GM18951 (cell line): Measurements from ENCODE around the gene CNPY3.
"Not testable (repeated sequence)": the region's sequence is repeated elsewhere in the genome, so short reads cannot be mapped to it uniquely, and the experiment has no call there.

Experiments
- POLR2A ChIP-seq: IDR thresholded peaks from 4 replicates; pipeline ENCODE4 v1.6.1; 2011; ENCODE audit warnings: mild to moderate bottlenecking; ENCODE audit not compliant: insufficient read length, insufficient read depth; ENCODE audit errors: extremely low read depth
- in situ Hi-C: fragments of 300-500 bp; cut with MboI; formaldehyde crosslinking; loops from one replicate; pipeline ENCODE4 v1.12.0; 2022; ENCODE audit warnings: low sequenced_read_pairs, mixed read lengths, inconsistent platforms; ENCODE audit not compliant: unreplicated experiment

CNPY3 gene

GRCh38 chr6:42928986-42929820 is at the start of gene CNPY3:
TSS of gene CNPY3 (plus strand) at chr6:42929480. CDS start at chr6:42929571, 91 bp downstream.
- in situ Hi-C loops = no loop called here

DNA sequence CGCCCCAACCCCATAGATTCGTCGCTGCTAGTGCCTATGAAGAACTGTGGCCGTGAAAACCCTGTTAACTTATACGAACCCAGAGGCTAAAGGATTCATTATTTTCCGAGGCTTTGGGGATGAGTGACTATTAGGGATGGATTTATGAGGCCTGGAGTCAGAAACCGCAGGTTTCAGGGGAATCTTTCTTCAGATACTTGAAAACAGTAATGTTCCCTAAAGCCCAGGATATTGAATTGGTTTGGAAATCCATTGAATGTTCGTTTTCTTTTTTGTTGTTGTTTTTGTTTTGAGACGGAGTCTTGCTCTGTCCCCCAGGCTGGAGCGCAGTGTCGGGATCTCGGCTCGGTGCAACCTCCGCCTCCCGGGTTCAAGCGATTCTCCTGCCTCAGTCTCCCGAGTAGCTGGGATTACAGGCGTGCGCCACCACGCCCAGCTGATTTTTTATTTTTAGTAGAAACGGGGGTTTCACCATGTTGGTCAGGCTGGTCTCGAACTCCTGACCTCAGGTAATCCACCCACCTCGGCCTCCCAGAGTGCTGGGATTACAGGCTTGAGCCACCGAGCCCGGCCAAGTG is 49.0 kb upstream of the CNPY3 start:
- in situ Hi-C loops = not testable (repeated sequence)

More at GRCh38 chr6:42928986-42929820, at the start of gene CNPY3:
- TF ChIP-seq POLR2A = peak; percentile 72

GRCh38 chr6:42880871-42881270 is 48.4 kb upstream of the CNPY3 start:
- in situ Hi-C loops = not testable (repeated sequence)

DNA sequence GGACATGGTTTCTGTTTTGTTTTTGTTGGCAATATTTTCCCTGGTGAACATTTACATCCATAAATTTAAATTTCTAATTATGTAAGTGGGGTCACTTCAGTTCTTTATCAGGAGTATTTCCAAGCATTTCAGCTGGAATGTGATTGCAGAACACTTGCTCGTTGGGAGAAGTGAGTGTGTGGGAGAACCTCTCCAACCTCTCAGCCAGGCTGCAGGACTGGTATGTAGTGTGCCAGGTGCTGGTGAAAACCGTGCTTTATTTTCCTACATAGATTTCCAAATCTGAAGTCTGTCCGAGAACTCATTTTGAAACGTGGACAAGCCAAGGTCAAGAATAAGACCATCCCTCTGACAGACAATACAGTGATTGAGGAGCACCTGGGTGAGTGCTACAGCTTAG is 43.6 kb upstream of the CNPY3 start:
- no peak for TF ChIP-seq POLR2A
- in situ Hi-C loops = no loop called here

DNA sequence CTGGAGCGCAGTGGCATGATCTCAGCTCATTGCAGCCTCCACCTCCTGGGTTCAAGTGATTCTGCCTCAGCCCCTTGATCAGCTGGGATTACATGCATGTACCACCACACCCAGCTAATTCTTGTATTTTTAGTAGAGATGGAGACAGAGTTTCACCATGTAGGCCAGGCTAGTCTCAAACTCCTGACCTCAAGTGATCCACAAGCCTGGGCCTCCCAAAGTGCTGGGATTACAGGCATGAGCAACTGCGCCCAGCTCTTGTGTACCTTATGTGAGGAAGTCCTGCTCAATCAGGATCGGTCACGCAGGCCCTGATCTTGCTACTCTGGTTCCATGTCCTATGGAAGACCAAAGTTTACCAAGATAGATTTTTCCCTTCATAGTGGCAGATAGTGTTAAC is 41.1 kb upstream of the CNPY3 start:
- in situ Hi-C loops = not testable (repeated sequence)

DNA sequence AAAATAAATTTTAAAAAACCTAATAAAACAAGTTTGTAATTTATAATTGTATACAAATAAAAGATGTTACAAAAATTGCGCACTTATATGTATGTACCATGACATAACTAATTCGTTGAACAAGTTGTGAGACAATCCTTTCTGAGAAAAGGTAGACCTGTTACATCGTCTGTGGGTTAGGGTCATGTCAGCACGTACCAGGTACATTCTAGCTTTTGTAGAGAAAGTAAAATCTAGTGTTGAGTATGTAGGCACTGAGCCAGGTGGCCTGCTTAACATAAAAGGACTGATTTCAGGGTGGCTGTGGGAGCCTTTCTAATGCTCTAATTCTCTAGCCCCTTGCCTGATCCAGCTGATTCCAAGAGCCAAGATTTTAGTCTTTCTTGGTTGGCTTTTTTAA is 39.5 kb upstream of the CNPY3 start:
- in situ Hi-C loops = no loop called here
- no peak for TF ChIP-seq POLR2A

- TF ChIP-seq POLR2A = peak; percentile 94
- in situ Hi-C loops = no loop called here
Observed at GRCh38 chr6:42890311-42891198, 38.7 kb upstream of the CNPY3 start.

DNA sequence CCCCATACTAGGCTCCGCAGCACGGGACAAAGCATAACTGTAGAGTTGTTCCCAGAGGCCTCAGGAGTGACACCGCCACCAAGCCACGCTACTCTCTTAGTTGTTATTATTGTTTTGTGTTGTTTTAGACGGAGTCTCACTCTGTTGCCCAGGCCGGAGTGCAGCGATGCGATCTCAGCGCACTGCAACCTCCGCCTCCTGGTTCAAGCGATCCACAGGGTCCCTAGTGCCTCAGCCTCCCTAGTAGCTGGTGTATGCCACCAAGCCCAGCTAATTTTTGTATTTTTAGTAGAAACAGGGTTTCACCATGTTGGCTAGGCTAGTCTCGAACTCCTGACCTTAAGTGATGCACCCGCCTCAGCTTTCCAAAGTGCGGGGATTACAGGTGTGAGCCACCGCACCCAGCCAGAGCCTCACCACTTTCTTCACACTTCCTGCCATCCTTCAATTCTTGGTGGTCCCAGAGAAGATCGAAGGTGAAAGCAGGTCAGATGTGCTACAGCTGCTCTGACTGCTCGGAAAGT is 38.0 kb upstream of the CNPY3 start:
- in situ Hi-C loops = no loop called here

GRCh38 chr6:42894041-42894828 is 35.0 kb upstream of the CNPY3 start:
- in situ Hi-C loops = not testable (repeated sequence)

More for the DNA sequence above, 38.0 kb upstream of the CNPY3 start:
- no peak for TF ChIP-seq POLR2A

- in situ Hi-C loops = no loop called here
- TF ChIP-seq POLR2A = no peak
Observed at GRCh38 chr6:42896178-42896719, 33.0 kb upstream of the CNPY3 start.

DNA sequence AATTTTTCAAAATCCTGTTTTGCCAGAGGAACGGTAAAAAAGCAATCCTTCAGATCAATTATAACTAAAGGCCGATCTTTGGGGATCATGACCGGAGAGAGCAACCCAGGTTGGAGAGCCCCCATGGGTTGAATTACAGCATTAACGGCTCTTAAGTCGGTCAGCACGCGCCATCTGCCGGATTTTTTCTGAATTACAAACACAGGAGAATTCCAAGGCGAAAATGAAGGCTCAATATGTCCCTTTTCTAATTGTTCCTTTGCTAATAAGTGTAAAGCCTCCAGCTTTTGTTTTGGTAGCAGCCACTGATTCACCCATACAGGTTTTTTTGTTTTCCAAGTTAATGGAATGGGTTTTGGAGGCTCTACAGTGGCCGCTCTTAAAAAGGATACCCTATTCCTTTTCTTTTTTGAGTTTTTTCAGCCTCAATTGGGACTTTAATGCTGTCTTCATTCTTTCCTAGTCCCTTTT is 30.4 kb upstream of the CNPY3 start:
- TF ChIP-seq POLR2A = no peak
- in situ Hi-C loops = no loop called here

- in situ Hi-C loops = loop anchor here (10.0 kb wide), 1 partner anchor 245 kb away; no protein-coding TSS in a partner anchor
- TF ChIP-seq POLR2A = no peak
Observed at GRCh38 chr6:42899871-42900270, 29.4 kb upstream of the CNPY3 start.

GRCh38 chr6:42901538-42901957 is 27.7 kb upstream of the CNPY3 start:
- in situ Hi-C loops = loop anchor here (10.0 kb wide), 1 partner anchor 243 kb away; no protein-coding TSS in a partner anchor
- TF ChIP-seq POLR2A = no peak

DNA sequence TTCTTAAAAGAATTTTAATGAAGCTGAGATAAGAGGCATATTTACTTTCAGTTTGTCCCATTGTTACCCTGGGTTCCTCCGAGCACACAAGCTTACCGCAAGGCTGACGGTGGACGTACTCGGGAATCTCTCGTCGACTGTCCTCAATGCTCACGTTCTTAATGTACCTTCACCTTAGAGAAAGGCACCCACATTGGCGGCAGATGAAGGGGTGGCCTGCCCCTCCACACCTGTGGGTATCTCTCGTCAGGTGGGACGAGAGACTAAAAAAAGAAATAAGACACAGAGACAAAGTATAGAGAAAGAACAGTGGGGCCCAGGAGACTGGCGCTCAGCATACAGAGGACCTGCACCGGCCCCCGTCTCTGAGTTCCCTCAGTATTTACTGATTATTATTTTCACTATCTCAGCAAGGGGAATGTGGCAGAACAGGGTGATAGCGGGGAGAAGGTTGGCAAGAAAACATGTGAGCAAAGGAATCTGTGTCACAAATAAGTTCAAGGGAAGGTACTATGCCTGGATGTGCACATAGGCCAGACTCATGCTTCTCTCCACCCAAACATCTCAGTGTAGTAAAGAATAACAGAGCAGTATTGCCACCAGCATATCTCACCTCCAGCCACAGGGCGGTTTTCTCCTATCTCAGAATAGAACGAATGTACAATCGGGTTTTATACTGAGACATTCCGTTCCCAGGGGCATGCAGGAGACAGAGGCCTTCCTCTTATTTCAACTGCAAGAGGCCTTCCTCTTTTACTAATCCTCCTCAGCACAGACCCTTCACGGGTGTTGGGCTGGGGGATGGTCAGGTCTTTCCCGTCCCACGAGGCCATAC is 26.6 kb upstream of the CNPY3 start:
- in situ Hi-C loops = loop anchor here (10.0 kb wide), 1 partner anchor 242 kb away; no protein-coding TSS in a partner anchor
